ENCODE measurements around the gene ELOVL6. TPM values are rescaled to one million over a fixed set of nuclear protein-coding genes. Genes with fewer than 3 reads are reported as not detected.

Gene ELOVL6
- total and polyA plus RNA-seq, 9 donors: 0.36 to 10.4 (median 3.6) TPM

DNA sequence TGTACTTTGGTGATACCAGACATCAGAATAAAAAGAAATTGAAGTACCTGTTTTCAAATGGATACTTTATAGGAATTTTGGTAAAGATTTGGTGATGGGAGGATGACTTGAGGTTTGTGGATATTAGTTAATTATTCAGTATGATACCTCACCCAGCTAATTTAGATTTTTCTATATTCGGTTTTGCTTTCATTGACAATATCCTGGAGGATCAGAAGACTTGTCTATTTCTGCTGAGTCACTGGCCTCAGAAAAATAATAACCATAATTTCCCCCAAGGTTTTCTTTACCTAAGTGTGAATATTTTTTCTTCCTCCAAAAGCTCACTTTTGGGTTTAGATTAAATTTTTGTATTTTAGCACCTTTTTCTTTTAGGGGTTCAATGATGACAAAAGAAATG is 185.5 kb downstream of the ELOVL6 start:
- intact Hi-C loops (cut with DNase I): no loop called here
- H3K27me3 ChIP-seq: no peaks in the 10 kb centered on the region
- 66 to 83% (median 75%) methylated on average over 1 of the region's 1 CpG for WGBS, 3 donors
- H3K4me3 ChIP-seq: no peak overlapping the region
- H3K9me3 ChIP-seq: no peaks in the 10 kb centered on the region
- TF ChIP-seq EP300 (IDR thresholded peaks at IDR 0.05) (no peak), POLR2A (IDR thresholded peaks at IDR 0.05) (no peak)
- TF ChIP-seq, protein P1, sequence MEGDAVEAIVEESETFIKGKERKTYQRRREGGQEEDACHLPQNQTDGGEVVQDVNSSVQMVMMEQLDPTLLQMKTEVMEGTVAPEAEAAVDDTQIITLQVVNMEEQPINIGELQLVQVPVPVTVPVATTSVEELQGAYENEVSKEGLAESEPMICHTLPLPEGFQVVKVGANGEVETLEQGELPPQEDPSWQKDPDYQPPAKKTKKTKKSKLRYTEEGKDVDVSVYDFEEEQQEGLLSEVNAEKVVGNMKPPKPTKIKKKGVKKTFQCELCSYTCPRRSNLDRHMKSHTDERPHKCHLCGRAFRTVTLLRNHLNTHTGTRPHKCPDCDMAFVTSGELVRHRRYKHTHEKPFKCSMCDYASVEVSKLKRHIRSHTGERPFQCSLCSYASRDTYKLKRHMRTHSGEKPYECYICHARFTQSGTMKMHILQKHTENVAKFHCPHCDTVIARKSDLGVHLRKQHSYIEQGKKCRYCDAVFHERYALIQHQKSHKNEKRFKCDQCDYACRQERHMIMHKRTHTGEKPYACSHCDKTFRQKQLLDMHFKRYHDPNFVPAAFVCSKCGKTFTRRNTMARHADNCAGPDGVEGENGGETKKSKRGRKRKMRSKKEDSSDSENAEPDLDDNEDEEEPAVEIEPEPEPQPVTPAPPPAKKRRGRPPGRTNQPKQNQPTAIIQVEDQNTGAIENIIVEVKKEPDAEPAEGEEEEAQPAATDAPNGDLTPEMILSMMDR (IDR thresholded peaks at IDR 0.05): no peak
- no peaks in the 10 kb centered on the region for H3K36me3 ChIP-seq
- no peak for DNase-seq
- H3K27ac ChIP-seq: no peak overlapping the region
- no peaks in the 10 kb centered on the region for H3K4me1 ChIP-seq (ENCODE audit: insufficient read depth)

GRCh38 chr4:110010797-110011196 is 187.6 kb downstream of the ELOVL6 start:
- H3K9me3 ChIP-seq: no peaks in the 10 kb centered on the region
- intact Hi-C loops (cut with DNase I): no loop called here
- no peak overlapping the region for H3K27ac ChIP-seq
- H3K27me3 ChIP-seq: no peaks in the 10 kb centered on the region
- H3K4me3 ChIP-seq: no peak overlapping the region
- no peaks in the 10 kb centered on the region for H3K36me3 ChIP-seq
- DNase-seq: no peak
- TF ChIP-seq EP300 (IDR thresholded peaks at IDR 0.05): no peak
- TF ChIP-seq POLR2A (IDR thresholded peaks at IDR 0.05): no peak
- TF ChIP-seq, protein P1 (IDR thresholded peaks at IDR 0.05): no peak
- no peaks in the 10 kb centered on the region for H3K4me1 ChIP-seq (ENCODE audit: insufficient read depth)
- WGBS, 3 donors: 90 to 95% (median 91%) methylated on average over 4 of the region's 4 CpGs

- Histone ChIP-seq H3K27me3 (no peaks in the 10 kb centered on the region), H3K4me3 (no peak overlapping the region), H3K36me3 (no peaks in the 10 kb centered on the region), H3K27ac (no peak overlapping the region), H3K4me1 (ENCODE audit: insufficient read depth) (no peaks in the 10 kb centered on the region), H3K9me3 (no peaks in the 10 kb centered on the region)
- intact Hi-C loops (cut with DNase I): loop anchor here in 1 of 4 donors (5.0 kb wide), 1 partner anchor 503 kb away; no protein-coding TSS in a partner anchor
- 90 to 94% (median 92%) methylated on average over 2 of the region's 2 CpGs for WGBS, 3 donors
- no peak for TF ChIP-seq EP300 (IDR thresholded peaks at IDR 0.05)
- TF ChIP-seq, protein P1 (IDR thresholded peaks at IDR 0.05): no peak
- no peak for TF ChIP-seq POLR2A (IDR thresholded peaks at IDR 0.05)
- DNase-seq: no peak
These were observed 188.9 kb downstream of the ELOVL6 start for GRCh38 chr4:110009550-110009949.

DNA sequence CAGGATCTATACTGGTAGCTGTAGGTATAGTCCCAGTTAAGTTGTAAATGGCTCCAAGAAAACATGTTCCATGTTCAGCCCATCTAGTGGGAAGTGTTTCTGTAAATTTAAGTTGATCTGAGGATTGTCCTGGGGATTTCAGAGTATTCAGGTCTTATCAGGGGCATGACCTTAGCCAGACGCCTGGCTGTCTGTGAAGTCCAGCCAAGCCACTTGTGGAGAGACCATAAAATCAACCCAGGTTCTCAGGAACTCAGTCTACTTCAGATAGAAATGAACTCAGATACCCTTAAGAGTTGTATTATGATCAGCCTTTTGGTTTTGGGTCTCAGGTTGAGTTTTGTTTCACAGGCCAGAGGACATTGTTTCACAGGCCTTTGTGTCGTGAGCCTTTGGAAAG is 189.9 kb downstream of the ELOVL6 start:
- no peak for TF ChIP-seq EP300 (IDR thresholded peaks at IDR 0.05)
- Histone ChIP-seq H3K36me3 (no peaks in the 10 kb centered on the region), H3K4me3 (no peak overlapping the region), H3K9me3 (no peaks in the 10 kb centered on the region), H3K27me3 (no peaks in the 10 kb centered on the region), H3K4me1 (ENCODE audit: insufficient read depth) (no peaks in the 10 kb centered on the region), H3K27ac (no peak overlapping the region)
- intact Hi-C loops (cut with DNase I): loop anchor here in 1 of 4 donors (5.0 kb wide), 1 partner anchor 504 kb away; no protein-coding TSS in a partner anchor
- DNase-seq: no peak
- WGBS, 3 donors: 40 to 44% (median 41%) methylated on average over 2 of the region's 2 CpGs

GRCh38 chr4:110007217-110007616 is 191.2 kb downstream of the ELOVL6 start:
- no peak overlapping the region for H3K27ac ChIP-seq
- no peak overlapping the region for H3K4me3 ChIP-seq
- TF ChIP-seq POLR2A (IDR thresholded peaks at IDR 0.05): no peak
- TF ChIP-seq, protein P1 (IDR thresholded peaks at IDR 0.05): no peak
- no peaks in the 10 kb centered on the region for H3K4me1 ChIP-seq (ENCODE audit: insufficient read depth)
- intact Hi-C loops (cut with DNase I): loop anchor here in 1 of 4 donors (5.0 kb wide), 1 partner anchor 505 kb away; no protein-coding TSS in a partner anchor
- H3K36me3 ChIP-seq: no peaks in the 10 kb centered on the region
- H3K9me3 ChIP-seq: no peaks in the 10 kb centered on the region
- no peak for DNase-seq
- no peaks in the 10 kb centered on the region for H3K27me3 ChIP-seq
- 97% methylated on average over 3 of the region's 3 CpGs for WGBS, 3 donors
